Upper lobe of left lung (tissue), 6 donors: Measurements from ENCODE around the gene TIPARP. TPM values are rescaled to one million over a fixed set of nuclear protein-coding genes. Genes with fewer than 3 reads are reported as not detected.

Experiments used
- ATAC-seq, 2 donors: fragments of 200-7000 bp; cut with Tn5 transposase; one replicate each; pipeline ENCODE4 v1.9.1; 2022; ENCODE audit warnings: mild to moderate bottlenecking in 2 of 2, moderate library complexity in 2 of 2; ENCODE audit not compliant: low FRiP score in 2 of 2
- DNase-seq, 2 donors: peaks; one replicate each; pipeline ENCODE4 v3.0.0-alpha.2; 2019 to 2020
- H3K27ac ChIP-seq, 4 donors: fragments of 200-600 bp; sonication (generic); one replicate each; pipeline ENCODE4 v1.5.1; 2016 to 2019
- H3K27me3 ChIP-seq, 4 donors: fragments of 200-600 bp; sonication (generic); one replicate each; pipeline ENCODE4 v1.5.1; 2017 to 2019
- H3K36me3 ChIP-seq, 4 donors: fragments of 200-600 bp; sonication (generic); one replicate each; pipeline ENCODE4 v1.5.1; 2016 to 2019
- H3K4me1 ChIP-seq, 4 donors: fragments of 200-600 bp; sonication (generic); one replicate each; pipeline ENCODE4 v1.5.1; 2018 to 2019
- H3K4me3 ChIP-seq, 4 donors: fragments of 200-600 bp; sonication (generic); one replicate each; pipeline ENCODE4 v1.5.1; 2017 to 2019; ENCODE audit warnings: mild to moderate bottlenecking in 2 of 4, moderate library complexity in 1 of 4
- H3K9me3 ChIP-seq, 4 donors: fragments of 200-600 bp; sonication (generic); one replicate each; pipeline ENCODE4 v1.5.1; 2018 to 2019
- CTCF ChIP-seq, 6 experiments: fragments of 450-650 bp in 4 of 6; fragments of 200-600 bp in 2 of 6; sonication (generic) in 2 of 6; IDR thresholded peaks; one replicate each; pipeline ENCODE4 v1.5.1; 2016 to 2019; ENCODE audit warnings: antibody characterized with exemption in 6 of 6
- EP300 ChIP-seq, 4 donors: sonication (generic); formaldehyde crosslinking; IDR thresholded peaks; one replicate each; pipeline ENCODE4 v1.5.1; 2017; ENCODE audit warnings: antibody characterized with exemption in 4 of 4, control low read depth in 2 of 4
- POLR2A ChIP-seq, 4 donors: fragments of 450-650 bp; IDR thresholded peaks; one replicate each; pipeline ENCODE4 v1.5.1; 2016 to 2017; ENCODE audit warnings: antibody characterized with exemption in 4 of 4, mild to moderate bottlenecking in 2 of 4
- POLR2AphosphoS5 ChIP-seq, 2 donors: sonication (generic); formaldehyde crosslinking; IDR thresholded peaks; one replicate each; pipeline ENCODE4 v1.5.1; 2017; ENCODE audit warnings: antibody characterized with exemption in 2 of 2
- WGBS, 2 donors: methylation state at CpG; one replicate each; pipeline ENCODE4 v1.1.5; 2017 to 2018; 5-methylcytosine and 5-hydroxymethylcytosine counted together
- total RNA-seq, 6 donors: library from RNA; depleted of rRNA in 4 of 6; stranded (reverse); fragments of >200 nt in 4 of 6; gene quantifications; one replicate each; pipeline versions ENCODE4 v1.1.0 to v1.2.1, GENCODE V29; 2016 to 2021
- donor health status: DM: no; HTN: no; CAD: no; lungs with moderate emphysema.
- donor health status: DM: no; HTN: yes; CAD: no; lungs with severe emphysema.

The TIPARP gene
- total RNA-seq, 6 donors from 2014 or later, result 21.5 to 84.7 (median 50.6) TPM

- Histone ChIP-seq H3K27me3 (no peaks in the 10 kb centered on the region), H3K4me1 (peaks cover 39 to 45% (median 41%) of the 10 kb centered on the region in 4 donors), H3K36me3 (peaks cover 12 to 43% (median 24%) of the 10 kb centered on the region in 4 donors), H3K27ac (no peak overlapping the region), H3K9me3 (no peaks in the 10 kb centered on the region), H3K4me3 (no peak overlapping the region)
- TF ChIP-seq POLR2AphosphoS5 (IDR thresholded peaks at IDR 0.05) (no peak), POLR2A (IDR thresholded peaks at IDR 0.05) (no peak), CTCF (IDR thresholded peaks at IDR 0.05) (no peak), EP300 (IDR thresholded peaks at IDR 0.05) (no peak)
- ATAC-seq (peak in 1 of 2 donors; percentile 44), DNase-seq (no peak)
- 75 to 82% methylated on average over 2 of the region's 2 CpGs for WGBS, 2 donors
Observed at GRCh38 chr3:156693166-156693565, 18.8 kb downstream of the TIPARP start.

GRCh38 chr3:156694536-156694935, 20.1 kb downstream of the TIPARP start:
- no peaks in the 10 kb centered on the region for H3K27me3 ChIP-seq
- DNase-seq (no peak), ATAC-seq (no peak)
- no peak overlapping the region for H3K27ac ChIP-seq
- peaks cover 32 to 37% (median 35%) of the 10 kb centered on the region in 4 donors for H3K4me1 ChIP-seq
- peaks cover 12 to 56% (median 27%) of the 10 kb centered on the region in 4 donors for H3K36me3 ChIP-seq
- H3K4me3 ChIP-seq, result no peak overlapping the region
- no peak for TF ChIP-seq CTCF (IDR thresholded peaks at IDR 0.05)
- TF ChIP-seq EP300 (IDR thresholded peaks at IDR 0.05), result no peak
- TF ChIP-seq POLR2AphosphoS5 (IDR thresholded peaks at IDR 0.05), result no peak
- TF ChIP-seq POLR2A (IDR thresholded peaks at IDR 0.05), result no peak
- no peaks in the 10 kb centered on the region for H3K9me3 ChIP-seq

- Histone ChIP-seq H3K36me3 (peaks cover 16 to 67% (median 31%) of the 10 kb centered on the region in 4 donors), H3K4me3 (no peak overlapping the region), H3K9me3 (no peaks in the 10 kb centered on the region), H3K27ac (no peak overlapping the region), H3K4me1 (peaks cover 8 to 30% (median 11%) of the 10 kb centered on the region in 4 donors), H3K27me3 (no peaks in the 10 kb centered on the region)
- TF ChIP-seq POLR2A (IDR thresholded peaks at IDR 0.05) (no peak), EP300 (IDR thresholded peaks at IDR 0.05) (peak in 1 of 4 donors; percentile 12)
- DNase-seq, result no peak
- peak in 1 of 2 donors; percentile 62 for ATAC-seq
- WGBS, 2 donors, result 41 to 47% methylated on average over 1 of the region's 1 CpG
Observed at GRCh38 chr3:156702367-156702766, 28.0 kb downstream of the TIPARP start.

- no peak for DNase-seq
- no peak overlapping the region for H3K27ac ChIP-seq
Observed at GRCh38 chr3:156704370-156705036, 30.1 kb downstream of the TIPARP start.

More at GRCh38 chr3:156704370-156705036, 30.1 kb downstream of the TIPARP start:
- ATAC-seq, result no peak
- WGBS, 2 donors, result 73 to 79% methylated on average over 4 of the region's 4 CpGs
- H3K27me3 ChIP-seq, result no peaks in the 10 kb centered on the region
- TF ChIP-seq EP300 (IDR thresholded peaks at IDR 0.05), result no peak
- no peak for TF ChIP-seq POLR2AphosphoS5 (IDR thresholded peaks at IDR 0.05)
- TF ChIP-seq POLR2A (IDR thresholded peaks at IDR 0.05), result no peak
- no peak for TF ChIP-seq CTCF (IDR thresholded peaks at IDR 0.05)
- peaks cover 15 to 60% (median 23%) of the 10 kb centered on the region in 4 donors for H3K36me3 ChIP-seq
- no peaks in the 10 kb centered on the region for H3K9me3 ChIP-seq
- no peak overlapping the region for H3K4me3 ChIP-seq
- H3K4me1 ChIP-seq, result peaks cover 8 to 30% (median 11%) of the 10 kb centered on the region in 4 donors
